CD4-positive, alpha-beta T cell (primary cell): ENCODE measurements around the gene ITPRIP. TPM values are rescaled to one million over a fixed set of nuclear protein-coding genes. Genes with fewer than 3 reads are reported as not detected.
A peak's percentile ranks its signal among the peaks of the same experiment; 100 is the strongest.

Experiments
- ATAC-seq: fragments of 200-7000 bp; cut with Tn5 transposase; one replicate; pipeline ENCODE4 v1.10.0; 2022; ENCODE audit warnings: mild to moderate bottlenecking; ENCODE audit not compliant: poor library complexity
- CTCF ChIA-PET: fragments of 350-600 bp; sonication (Branson Sonifier 250); formaldehyde crosslinking; loops from one replicate; lab custom pipeline; 2021; ENCODE audit warnings: antibody characterized with exemption, inconsistent platforms; lab: Charles Lee
- POLR2A ChIA-PET: fragments of 350-600 bp; sonication (Branson Sonifier 250); formaldehyde crosslinking; loops from one replicate; lab custom pipeline; 2021; ENCODE audit warnings: antibody characterized with exemption, inconsistent platforms; lab: Charles Lee
- DNase-seq, 14 experiments: peaks; one replicate each; pipeline ENCODE4 v3.0.0-alpha.2; 2013 to 2020; ENCODE audit warnings: mixed read lengths in 2 of 14
- H3K27ac ChIP-seq, 2 donors: one replicate each; pipeline versions ENCODE4 v1.5.1 to v1.7.0; 2013; ENCODE audit warnings: low read length in 2 of 2, low read depth in 1 of 2, mild to moderate bottlenecking in 1 of 2
- H3K27me3 ChIP-seq, 2 experiments: 1 replicate in 1 of 2; 2 replicates in 1 of 2; pipeline versions ENCODE4 v1.6.1 to v1.7.0; 2013; ENCODE audit warnings: low read length in 2 of 2, control low read depth in 1 of 2, mild to moderate bottlenecking in 1 of 2, moderate library complexity in 1 of 2; ENCODE audit not compliant: insufficient read depth in 2 of 2, control insufficient read depth in 1 of 2
- H3K36me3 ChIP-seq: one replicate; pipeline ENCODE4 v1.6.1; 2013; ENCODE audit warnings: low read length, control low read depth; ENCODE audit not compliant: insufficient read depth
- H3K4me1 ChIP-seq: one replicate; pipeline ENCODE4 v1.6.1; 2013; ENCODE audit warnings: low read length, control low read depth; ENCODE audit not compliant: insufficient read depth
- H3K4me3 ChIP-seq: one replicate; pipeline ENCODE4 v1.5.1; 2013; ENCODE audit warnings: mild to moderate bottlenecking, low read length, moderate library complexity
- H3K9me3 ChIP-seq, 2 experiments: 1 replicate in 1 of 2; 2 replicates in 1 of 2; pipeline versions ENCODE4 v1.6.1 to v1.7.0; 2013; ENCODE audit warnings: low read length in 2 of 2, mild to moderate bottlenecking in 2 of 2, control low read depth in 1 of 2, moderate library complexity in 1 of 2; ENCODE audit not compliant: control insufficient read depth in 1 of 2, insufficient read depth in 1 of 2
- H3K27ac Mint-ChIP-seq: one replicate; pipeline ENCODE4 v1.8.0; 2020; ENCODE audit warnings: mixed read lengths
- H3K27me3 Mint-ChIP-seq: one replicate; pipeline ENCODE4 v1.8.0; 2021; ENCODE audit warnings: mixed read lengths
- H3K36me3 Mint-ChIP-seq: one replicate; pipeline ENCODE4 v1.8.0; 2021; ENCODE audit warnings: low read depth, mixed read lengths
- H3K4me1 Mint-ChIP-seq: one replicate; pipeline ENCODE4 v1.8.0; 2021; ENCODE audit warnings: low read depth, mixed read lengths
- H3K4me3 Mint-ChIP-seq: one replicate; pipeline ENCODE4 v1.8.0; 2020; ENCODE audit warnings: mild to moderate bottlenecking, mixed read lengths
- H3K9me3 Mint-ChIP-seq: one replicate; pipeline ENCODE4 v1.8.0; 2020; ENCODE audit warnings: mixed read lengths
- CTCF ChIP-seq: fragments of 200-600 bp; IDR thresholded peaks from one replicate; pipeline ENCODE4 v1.8.0; 2022; ENCODE audit warnings: antibody characterized with exemption, mild to moderate bottlenecking
- intact Hi-C, 2 experiments: fragments of 100-400 bp; cut with DNase I in 1 of 2; cut with micrococcal nuclease in 1 of 2; formaldehyde crosslinking; loops; one replicate each; pipeline versions ENCODE4 v1.15.1 to v1.9.0; 2023 to 2025; cut with DNase I, micrococcal nuclease
- total RNA-seq, 174 experiments: library from RNA in 2 of 174; stranded (reverse) in 2 of 174; gene quantifications; one replicate each; pipeline ENCODE4 v1.2.3 and lab custom pipeline; 2021 to 2026

Gene ITPRIP
- total RNA-seq, 2 experiments from 2014 or later: 127 to 133 TPM

- no peaks in the 10 kb centered on the region for H3K36me3 ChIP-seq
- H3K27ac Mint-ChIP-seq: peak overlapping the region; percentile 88
- H3K27me3 Mint-ChIP-seq: no peaks in the 10 kb centered on the region
- no peak for DNase-seq
- peaks cover 37% of the 10 kb centered on the region for H3K4me1 Mint-ChIP-seq
- ChIA-PET POLR2A (interaction anchor here (0.8 kb wide), 1 partner anchor 49 kb away, joined by 5 read pairs; no protein-coding TSS in a partner anchor), CTCF (interaction anchor here (1.8 to 2.3 kb wide), 2 partner anchors 13 to 35 kb away, joined by 9 to 13 read pairs; partner anchors contain the start of gene CFAP58)
- H3K9me3 Mint-ChIP-seq: peaks cover 3% of the 10 kb centered on the region
- peak overlapping the region; percentile 96 for H3K4me3 Mint-ChIP-seq
- no peaks in the 10 kb centered on the region for H3K9me3 ChIP-seq
- intact Hi-C loops: no loop called here
- no peak for TF ChIP-seq CTCF
- H3K4me1 ChIP-seq: peaks cover 27% of the 10 kb centered on the region
- H3K4me3 ChIP-seq: no peak overlapping the region
- H3K27me3 ChIP-seq: no peaks in the 10 kb centered on the region
- H3K36me3 Mint-ChIP-seq: peaks cover 17% of the 10 kb centered on the region
- ATAC-seq: no peak
- no peak overlapping the region for H3K27ac ChIP-seq
Measured at GRCh38 chr10:104340641-104341040, 2.4 kb upstream of the ITPRIP start.

GRCh38 chr10:104340111-104340526 is 1.9 kb upstream of the ITPRIP start:
- Histone ChIP-seq H3K36me3 (no peaks in the 10 kb centered on the region), H3K4me3 (no peak overlapping the region), H3K4me1 (peaks cover 32% of the 10 kb centered on the region), H3K9me3 (no peaks in the 10 kb centered on the region), H3K27ac (no peak overlapping the region), H3K27me3 (no peaks in the 10 kb centered on the region)
- peak overlapping the region; percentile 88 for H3K27ac Mint-ChIP-seq
- DNase-seq: no peak
- POLR2A ChIA-PET: interaction anchor here (2.6 to 7.2 kb wide), 2 partner anchors 18 to 33 kb away, joined by 38 to 99 read pairs; no protein-coding TSS in a partner anchor
- no peak for TF ChIP-seq CTCF
- H3K27me3 Mint-ChIP-seq: no peaks in the 10 kb centered on the region
- intact Hi-C loops: no loop called here
- CTCF ChIA-PET: interaction anchor here (6.0 kb wide), 1 partner anchor 34 kb away, joined by 37 read pairs; no protein-coding TSS in a partner anchor
- peak overlapping the region; percentile 96 for H3K4me3 Mint-ChIP-seq
- H3K9me3 Mint-ChIP-seq: no peaks in the 10 kb centered on the region
- no peak for ATAC-seq
- peaks cover 17% of the 10 kb centered on the region for H3K36me3 Mint-ChIP-seq
- peaks cover 38% of the 10 kb centered on the region for H3K4me1 Mint-ChIP-seq

- H3K27me3 Mint-ChIP-seq: no peaks in the 10 kb centered on the region
- Histone ChIP-seq H3K36me3 (no peaks in the 10 kb centered on the region), H3K27me3 (no peaks in the 10 kb centered on the region), H3K9me3 (no peaks in the 10 kb centered on the region), H3K27ac (no peak overlapping the region), H3K4me3 (peak overlapping the region; percentile 92), H3K4me1 (peaks cover 37% of the 10 kb centered on the region)
- H3K36me3 Mint-ChIP-seq: peaks cover 21% of the 10 kb centered on the region
- intact Hi-C loops: loop anchor here (2.0 to 5.0 kb wide), 4 partner anchors 13 to 107 kb away; partner anchors contain the start of genes CFAP43 (in 1 of the 2), CFAP58 (in 1 of the 2) and GSTO2 (in 1 of the 2)
- ChIA-PET CTCF (interaction anchor here (1.9 to 6.0 kb wide), 2 partner anchors 11 to 34 kb away, joined by 6 to 37 read pairs; no protein-coding TSS in a partner anchor), POLR2A (interaction anchor here (1.4 to 7.2 kb wide), 8 partner anchors 11 to 218 kb away, joined by 5 to 99 read pairs (median 10); partner anchors contain the start of gene SFR1)
- peak overlapping the region; percentile 96 for H3K4me3 Mint-ChIP-seq
- DNase-seq: peak in 2 of 14 experiments; percentile 21 to 35
- H3K27ac Mint-ChIP-seq: peak overlapping the region; percentile 88
- no peak for TF ChIP-seq CTCF
- peaks cover 43% of the 10 kb centered on the region for H3K4me1 Mint-ChIP-seq
- no peak for ATAC-seq
- H3K9me3 Mint-ChIP-seq: no peaks in the 10 kb centered on the region
Measured at GRCh38 chr10:104339469-104340110, 1.3 kb upstream of the ITPRIP start.
